K562 (cell line): Measurements from ENCODE around the gene GRIPAP1. TPM values are rescaled to one million over a fixed set of nuclear protein-coding genes. Genes with fewer than 3 reads are reported as not detected.

Experiments used
- ATAC-seq: fragments of 200-7000 bp; cut with Tn5 transposase; 3 replicates; pipeline ENCODE4 v1.9.1; 2020; ENCODE audit warnings: moderate library complexity
- BruUV-seq: library from RNA; stranded (reverse); fragments of 400-500 nt; replicated peaks from 2 replicates; lab custom pipeline; 2021; lab: Mats Ljungman, UMichigan
- CTCF ChIA-PET: fragments of 300-600 bp; formaldehyde crosslinking; extraction: SDS; loops from one replicate; lab custom pipeline; 2021; ENCODE audit warnings: low intra/inter-chr PET ratio; lab: Yijun Ruan, JAX
- POLR2A ChIA-PET: fragments of 300-600, 350-650 bp; sonication (Branson Sonifier 250); formaldehyde crosslinking; extraction: SDS; loops from one replicate; lab custom pipeline; 2021; ENCODE audit warnings: antibody characterized with exemption, inconsistent platforms; lab: Yijun Ruan, JAX
- DNase-seq, 4 experiments: peaks; one replicate each; pipeline versions ENCODE4 v3.0.0 to v3.0.0-alpha.2; 2011 to 2018; ENCODE audit warnings: low spot score in 3 of 4, mixed read lengths in 3 of 4; ENCODE audit errors: extremely low read depth in 1 of 4
- FAIRE-seq: peaks from 2 replicates; lab custom pipeline; 2011; peaks lifted over from hg19 to GRCh38; lab: Jason Lieb, UNC
- H2AFZ ChIP-seq: 2 replicates; pipeline ENCODE4 v1.6.0; 2011; ENCODE audit warnings: low read depth, low read length, control low read depth, inconsistent platforms
- H3K27ac ChIP-seq: fragments of 200-600 bp; 3 replicates; pipeline ENCODE4 v1.8.0; 2011; ENCODE audit warnings: low read depth, mild to moderate bottlenecking, control low read depth, inconsistent platforms, low read length, moderate library complexity, mixed read lengths; ENCODE audit errors: extremely low read depth
- H3K27me3 ChIP-seq, 2 experiments: fragments of 300-600 bp in 1 of 2; 2 replicates in 1 of 2; 3 replicates in 1 of 2; pipeline versions ENCODE4 v1.6.0 to v1.8.0; 2011; ENCODE audit warnings: inconsistent platforms in 2 of 2, low read length in 2 of 2, mild to moderate bottlenecking in 1 of 2, mixed read lengths in 1 of 2, moderate library complexity in 1 of 2; ENCODE audit not compliant: control insufficient read depth in 2 of 2, insufficient read depth in 2 of 2
- H3K36me3 ChIP-seq: fragments of 300-600 bp; 3 replicates; pipeline ENCODE4 v1.8.0; 2011; ENCODE audit warnings: mild to moderate bottlenecking, low read length, inconsistent platforms; ENCODE audit not compliant: control insufficient read depth, insufficient read depth
- H3K4me1 ChIP-seq, 2 experiments: fragments of 200-600 bp in 1 of 2; replicated peaks in 1 of 2; 2 replicates in 1 of 2; 3 replicates in 1 of 2; pipeline versions ENCODE4 v1.5.1 to v1.8.0; 2011; ENCODE audit warnings: inconsistent platforms in 2 of 2, low read length in 2 of 2, mild to moderate bottlenecking in 1 of 2, mixed read lengths in 1 of 2, moderate library complexity in 1 of 2; ENCODE audit not compliant: control insufficient read depth in 2 of 2, insufficient read depth in 2 of 2
- H3K4me2 ChIP-seq: 2 replicates; pipeline ENCODE4 v1.6.1; 2011; ENCODE audit warnings: low read length, control low read depth, inconsistent platforms, mixed read lengths; ENCODE audit not compliant: insufficient read depth
- H3K4me3 ChIP-seq: fragments of 200-600 bp; sonication (generic), shearing (Covaris generic); 2 replicates; pipeline ENCODE4 v1.5.1; 2016; ENCODE audit warnings: control low read depth, inconsistent platforms
- H3K79me2 ChIP-seq: fragments of 200-600 bp; 3 replicates; pipeline ENCODE4 v1.8.0; 2011; ENCODE audit warnings: low read length, inconsistent platforms; ENCODE audit not compliant: control insufficient read depth, insufficient read depth
- H3K9ac ChIP-seq, 2 experiments: 2 replicates each; pipeline versions ENCODE4 v1.6.0 to v1.6.1; 2011; ENCODE audit warnings: low read depth in 2 of 2, low read length in 2 of 2, control low read depth in 1 of 2, inconsistent platforms in 1 of 2, mild to moderate bottlenecking in 1 of 2, mixed read lengths in 1 of 2; ENCODE audit not compliant: insufficient read depth in 1 of 2
- H3K9me1 ChIP-seq: one replicate; pipeline ENCODE4 v1.6.0; 2011; ENCODE audit warnings: inconsistent platforms, mild to moderate bottlenecking, low read length, moderate library complexity; ENCODE audit not compliant: control insufficient read depth, insufficient read depth
- H3K9me3 ChIP-seq: replicated peaks from 2 replicates; pipeline ENCODE4 v1.5.1; 2011; ENCODE audit warnings: low read depth, low read length, inconsistent platforms; ENCODE audit not compliant: control insufficient read depth, insufficient read depth
- H4K20me1 ChIP-seq: replicated peaks from 2 replicates; pipeline ENCODE4 v1.6.1; 2011; ENCODE audit warnings: low read length, inconsistent platforms, mixed read lengths; ENCODE audit not compliant: control insufficient read depth, insufficient read depth
- CXXC5 ChIP-seq: fragments of 250-450 bp; sonication (Bioruptor Pico); IDR thresholded peaks from 2 replicates; pipeline ENCODE4 v1.8.0; 2022; ENCODE audit warnings: inconsistent platforms, mild to moderate bottlenecking, moderate library complexity
- DACH1 ChIP-seq: fragments of 450-650 bp; IDR thresholded peaks from 2 replicates; pipeline ENCODE4 v1.6.1; 2018; ENCODE audit not compliant: partially characterized antibody
- ETV1 ChIP-seq: fragments of 450-650 bp; conservative IDR thresholded peaks from 2 replicates; pipeline ENCODE4 v1.6.1; 2016; ENCODE audit warnings: missing genetic modification characterization, control low read depth, low read depth, missing compliant biosample characterization
- FOXK2 ChIP-seq, 2 experiments: fragments of 450-650 bp; IDR thresholded peaks in 1 of 2; conservative IDR thresholded peaks in 1 of 2; 2 replicates each; pipeline ENCODE4 v1.6.1; 2016; ENCODE audit warnings: low read depth in 2 of 2, mild to moderate bottlenecking in 1 of 2
- IRF9 ChIP-seq: fragments of 450-650 bp; IDR thresholded peaks from 2 replicates; pipeline ENCODE4 v1.6.1; 2016; ENCODE audit warnings: missing biosample characterization, missing genetic modification characterization
- KLF13 ChIP-seq: fragments of 450-650 bp; IDR thresholded peaks from 2 replicates; pipeline ENCODE4 v1.6.1; 2016; ENCODE audit warnings: missing genetic modification characterization, low read depth, mild to moderate bottlenecking, missing compliant biosample characterization, moderate library complexity, borderline replicate concordance
- L3MBTL2 ChIP-seq: fragments of 450-650 bp; IDR thresholded peaks from 2 replicates; pipeline ENCODE4 v1.6.1; 2016; ENCODE audit warnings: mild to moderate bottlenecking, moderate library complexity
- MEF2D ChIP-seq: conservative IDR thresholded peaks from 2 replicates; pipeline ENCODE4 v1.6.1; 2016; ENCODE audit warnings: low read depth, missing genetic modification characterization, missing compliant biosample characterization
- SMARCE1 ChIP-seq: fragments of 450-650 bp; IDR thresholded peaks from 2 replicates; pipeline ENCODE4 v1.7.1; 2016; ENCODE audit warnings: mild to moderate bottlenecking
- SOX6 ChIP-seq: fragments of 450-650 bp; IDR thresholded peaks from 2 replicates; pipeline ENCODE4 v1.6.1; 2014; ENCODE audit warnings: mild to moderate bottlenecking
- TRIM28 ChIP-seq: fragments of 450-650 bp; IDR thresholded peaks from 2 replicates; pipeline ENCODE4 v1.6.1; 2017
- ZNF24 ChIP-seq: fragments of 450-650 bp; IDR thresholded peaks from 2 replicates; pipeline ENCODE4 v1.6.1; 2016
- ZNF263 ChIP-seq: sonication (generic); formaldehyde crosslinking; IDR thresholded peaks from 2 replicates; pipeline ENCODE4 v1.8.0; 2022; ENCODE audit warnings: mild to moderate bottlenecking, missing genetic modification reagents, borderline replicate concordance
- WGBS: fragments of 100-300 bp; shearing (Covaris generic); methylation state at CpG from one replicate; pipeline ENCODE4 v1.1.6; 2016; ENCODE audit warnings: low coverage, mixed read lengths; ENCODE audit not compliant: insufficient coverage; ENCODE audit errors: missing lambda C conversion rate; 5-methylcytosine and 5-hydroxymethylcytosine counted together
- in situ Hi-C: fragments of 300-500 bp; cut with MboI; formaldehyde crosslinking; loops from 4 replicates; pipeline ENCODE4 v1.15.0; 2018; ENCODE audit warnings: inconsistent platforms, mixed read lengths
- intact Hi-C: fragments of 100-400 bp; cut with micrococcal nuclease; formaldehyde crosslinking; loops from 2 replicates; pipeline ENCODE4 v1.14.2; 2022
- polyA plus RNA-seq, 8 experiments: library from polyadenylated mRNA; depleted of rRNA in 4 of 8; stranded (reverse) in 5 of 8; unstranded in 3 of 8; fragments of >200 nt; fragmentation: Nextera tagmentation in 2 of 8; fragmentation: Illumina TruSeq in 1 of 8; extraction: Ambion mirVana in 2 of 8; extraction: Trizol in 1 of 8; gene quantifications; 2 replicates each; pipeline versions ENCODE4 v1.2.1 to v1.2.3, GENCODE V29; 2011 to 2014; ENCODE audit warnings: inconsistent platforms in 1 of 8, missing spikeins in 1 of 8
- total RNA-seq, 7 experiments: library from RNA; depleted of rRNA in 6 of 7; stranded (reverse); fragments of >200 nt in 6 of 7; fragmentation: Illumina TruSeq in 2 of 7; extraction: Trizol in 2 of 7; gene quantifications; 2 replicates each; pipeline versions ENCODE4 v1.2.1 to v1.2.3, GENCODE V29; 2011 to 2021; ENCODE audit warnings: low replicate concordance in 1 of 7
- TF ChIP-seq, protein P1 (sequence below): fragments of 200-800 bp; sonication (Bioruptor generic); IDR thresholded peaks from 2 replicates; pipeline ENCODE4 v1.6.1; 2017; ENCODE audit warnings: missing genetic modification characterization, missing compliant biosample characterization
- TF ChIP-seq, protein P2 (sequence below): fragments of 450-650 bp; IDR thresholded peaks from 2 replicates; pipeline ENCODE4 v1.6.1; 2018; ENCODE audit not compliant: partially characterized antibody

The GRIPAP1 gene
- total and polyA plus RNA-seq, 9 of the 15 experiments (the other 6 are each of a cell fraction or from before 2014, with no cell fraction given): 4.1 to 41.6 (median 24.0) TPM

DNA sequence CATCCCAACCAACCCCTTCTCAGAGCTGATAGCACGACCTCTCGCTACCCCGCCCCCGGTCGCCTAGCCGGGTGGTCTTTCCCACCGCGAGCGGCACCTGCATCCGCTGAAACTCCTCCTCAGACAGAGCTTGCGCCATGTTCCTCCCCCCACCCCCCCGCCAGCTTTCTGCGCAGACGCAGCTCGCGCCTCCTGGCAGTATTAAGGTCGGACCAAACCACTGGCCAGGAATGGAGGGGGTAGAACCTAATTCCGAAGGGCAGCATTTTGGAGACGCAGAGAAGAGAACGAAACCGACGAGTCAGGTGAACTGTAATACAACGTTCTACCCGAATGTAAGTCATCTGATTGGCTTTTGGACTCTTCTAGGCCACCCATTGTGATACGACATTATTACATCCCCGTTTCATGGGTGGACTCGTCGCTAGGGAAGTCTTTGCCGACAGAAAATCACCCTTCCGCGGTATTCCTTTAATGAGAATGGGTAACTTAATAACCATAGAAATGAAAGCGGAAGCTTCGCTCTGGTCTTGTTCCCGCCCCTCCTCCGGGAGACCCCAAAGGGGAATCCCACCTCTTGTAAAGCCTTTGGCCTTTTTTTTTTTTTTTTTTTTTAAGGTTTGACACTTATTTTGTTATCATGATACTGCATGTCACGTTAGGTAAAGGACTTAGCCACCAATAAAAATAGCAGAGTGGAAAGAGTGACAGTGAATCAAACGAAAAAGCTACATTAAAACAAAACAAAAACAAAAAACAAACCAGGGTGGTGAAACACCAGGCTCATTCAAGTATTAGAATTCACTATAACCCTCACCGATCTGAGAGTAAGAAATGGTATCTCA, at the start of gene GRIPAP1 (continued):
- TF ChIP-seq, protein P1, sequence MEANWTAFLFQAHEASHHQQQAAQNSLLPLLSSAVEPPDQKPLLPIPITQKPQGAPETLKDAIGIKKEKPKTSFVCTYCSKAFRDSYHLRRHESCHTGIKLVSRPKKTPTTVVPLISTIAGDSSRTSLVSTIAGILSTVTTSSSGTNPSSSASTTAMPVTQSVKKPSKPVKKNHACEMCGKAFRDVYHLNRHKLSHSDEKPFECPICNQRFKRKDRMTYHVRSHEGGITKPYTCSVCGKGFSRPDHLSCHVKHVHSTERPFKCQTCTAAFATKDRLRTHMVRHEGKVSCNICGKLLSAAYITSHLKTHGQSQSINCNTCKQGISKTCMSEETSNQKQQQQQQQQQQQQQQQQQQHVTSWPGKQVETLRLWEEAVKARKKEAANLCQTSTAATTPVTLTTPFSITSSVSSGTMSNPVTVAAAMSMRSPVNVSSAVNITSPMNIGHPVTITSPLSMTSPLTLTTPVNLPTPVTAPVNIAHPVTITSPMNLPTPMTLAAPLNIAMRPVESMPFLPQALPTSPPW: peak; percentile 100
- TF ChIP-seq FOXK2 (conservative IDR thresholded peaks at IDR 0.05 in 1 of 2, IDR thresholded peaks at IDR 0.05 in 1 of 2; ENCODE audit: low read depth in 2 of 2): peak; percentile 22 to 99; a peak in 2 of 4 replicates
- 0 out of 2 replicates have a peak, but pooled peaks have one; percentile 22 for TF ChIP-seq ETV1 (tag)
- no peak for TF ChIP-seq ZNF263 (CRISPR knock-in tag)
- no peak for TF ChIP-seq SMARCE1
- TF ChIP-seq MEF2D: no peak
- TF ChIP-seq, all 486 proteins: peak for 80

- Histone ChIP-seq H3K27me3 (no peaks in the 10 kb centered on the region), H3K4me1 (peaks cover 36 to 39% of the 10 kb centered on the region in 2 experiments; a peak in 4 of 5 replicates), H3K4me3 (peak overlapping the region; percentile 37), H3K9me3 (no peaks in the 10 kb centered on the region), H3K27ac (peak overlapping the region; percentile 82), H4K20me1 (no peaks in the 10 kb centered on the region), H3K9ac (peak overlapping the region; percentile 65 to 85), H3K36me3 (peaks cover 10% of the 10 kb centered on the region; the same call in 2 of the 3 replicates), H3K79me2 (peaks cover 36% of the 10 kb centered on the region), H2AFZ (peak overlapping the region; percentile 93), H3K4me2 (peak overlapping the region; percentile 86), H3K9me1 (no peaks in the 10 kb centered on the region)
- POLR2A ChIA-PET: interaction anchor here (0.8 to 1.4 kb wide), 4 partner anchors 9 to 86 kb away, joined by 3 to 5 read pairs (median 4); partner anchors contain the start of gene OTUD5
- in situ Hi-C loops (no loop called here), intact Hi-C loops (loop anchor here (1.0 to 5.0 kb wide), 8 partner anchors 42 to 413 kb away; partner anchors contain the start of gene GRIPAP1)
- DNase-seq: no peak
- CTCF ChIA-PET: no interaction called here
- FAIRE-seq: no peak
- ATAC-seq: no peak
- BruUV-seq: no TSS peak
- WGBS: 15% methylated on average over 13 of the region's 13 CpGs
- TF ChIP-seq IRF9 (tag) (no peak), ZNF24 (peak; percentile 18; the same call in 1 of the 2 replicates), TRIM28 (0 out of 2 replicates have a peak, but pooled peaks have one; percentile 33), KLF13 (tag) (no peak), L3MBTL2 (peak; percentile 33; the same call in 1 of the 2 replicates), CXXC5 (CRISPR knock-in tag) (0 out of 2 replicates have a peak, but pooled peaks have one; percentile 4), DACH1 (peak; percentile 26), SOX6 (peak; percentile 6; the same call in 1 of the 2 replicates)
- TF ChIP-seq, protein P2, sequence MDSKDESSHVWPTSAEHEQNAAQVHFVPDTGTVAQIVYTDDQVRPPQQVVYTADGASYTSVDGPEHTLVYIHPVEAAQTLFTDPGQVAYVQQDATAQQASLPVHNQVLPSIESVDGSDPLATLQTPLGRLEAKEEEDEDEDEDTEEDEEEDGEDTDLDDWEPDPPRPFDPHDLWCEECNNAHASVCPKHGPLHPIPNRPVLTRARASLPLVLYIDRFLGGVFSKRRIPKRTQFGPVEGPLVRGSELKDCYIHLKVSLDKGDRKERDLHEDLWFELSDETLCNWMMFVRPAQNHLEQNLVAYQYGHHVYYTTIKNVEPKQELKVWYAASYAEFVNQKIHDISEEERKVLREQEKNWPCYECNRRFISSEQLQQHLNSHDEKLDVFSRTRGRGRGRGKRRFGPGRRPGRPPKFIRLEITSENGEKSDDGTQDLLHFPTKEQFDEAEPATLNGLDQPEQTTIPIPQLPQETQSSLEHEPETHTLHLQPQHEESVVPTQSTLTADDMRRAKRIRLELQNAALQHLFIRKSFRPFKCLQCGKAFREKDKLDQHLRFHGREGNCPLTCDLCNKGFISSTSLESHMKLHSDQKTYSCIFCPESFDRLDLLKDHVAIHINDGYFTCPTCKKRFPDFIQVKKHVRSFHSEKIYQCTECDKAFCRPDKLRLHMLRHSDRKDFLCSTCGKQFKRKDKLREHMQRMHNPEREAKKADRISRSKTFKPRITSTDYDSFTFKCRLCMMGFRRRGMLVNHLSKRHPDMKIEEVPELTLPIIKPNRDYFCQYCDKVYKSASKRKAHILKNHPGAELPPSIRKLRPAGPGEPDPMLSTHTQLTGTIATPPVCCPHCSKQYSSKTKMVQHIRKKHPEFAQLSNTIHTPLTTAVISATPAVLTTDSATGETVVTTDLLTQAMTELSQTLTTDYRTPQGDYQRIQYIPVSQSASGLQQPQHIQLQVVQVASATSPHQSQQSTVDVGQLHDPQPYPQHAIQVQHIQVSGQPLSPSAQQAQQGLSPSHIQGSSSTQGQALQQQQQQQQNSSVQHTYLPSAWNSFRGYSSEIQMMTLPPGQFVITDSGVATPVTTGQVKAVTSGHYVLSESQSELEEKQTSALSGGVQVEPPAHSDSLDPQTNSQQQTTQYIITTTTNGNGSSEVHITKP: peak; percentile 89
Measured at GRCh38 chrX:49043987-49044281, 41.9 kb upstream of the GRIPAP1 start.
